SK-N-SH (cell line): ENCODE measurements around the gene SIGLEC9.

Experiments
- EP300 ChIP-seq, 2 experiments: IDR thresholded peaks; 2 replicates each; pipeline versions ENCODE4 v1.4.0 to v1.6.1; 2012; ENCODE audit warnings: borderline replicate concordance in 1 of 2, low read depth in 1 of 2, low read length in 1 of 2
- EZH2phosphoT487 ChIP-seq: fragments of 200-600 bp; sonication (generic); IDR thresholded peaks from 2 replicates; pipeline ENCODE4 v1.6.1; 2017; ENCODE audit warnings: low read depth, mixed run types, mild to moderate bottlenecking, antibody characterized with exemption, moderate library complexity, borderline replicate concordance
- GABPA ChIP-seq: IDR thresholded peaks from 2 replicates; pipeline ENCODE4 v1.4.0; 2012; ENCODE audit warnings: low read depth, mild to moderate bottlenecking
- GATA2 ChIP-seq: sonication (generic); formaldehyde crosslinking; IDR thresholded peaks from 2 replicates; pipeline ENCODE4 v1.5.0; 2020; ENCODE audit warnings: mild to moderate bottlenecking, missing genetic modification reagents
- POLR2AphosphoS5 ChIP-seq: IDR thresholded peaks from 2 replicates; pipeline ENCODE4 v1.6.1; 2012; ENCODE audit warnings: low read depth, low read length
- RCOR1 ChIP-seq: fragments of 150-350 bp; IDR thresholded peaks from 2 replicates; pipeline ENCODE4 v1.6.1; 2017; ENCODE audit warnings: antibody characterized with exemption, low read length
- SIN3A ChIP-seq: IDR thresholded peaks from 2 replicates; pipeline ENCODE4 v1.6.1; 2012; ENCODE audit warnings: low read depth, mild to moderate bottlenecking, low read length, moderate library complexity, borderline replicate concordance
- TAF1 ChIP-seq: IDR thresholded peaks from 2 replicates; pipeline ENCODE4 v1.6.1; 2012; ENCODE audit warnings: low read depth, mild to moderate bottlenecking, low read length, moderate library complexity, borderline replicate concordance
- YY1 ChIP-seq: IDR thresholded peaks from 2 replicates; pipeline ENCODE4 v1.4.0; 2012; ENCODE audit warnings: low read depth, mild to moderate bottlenecking
- TF ChIP-seq, protein P1 (sequence below): fragments of 200-600 bp; sonication (generic); IDR thresholded peaks from 2 replicates; pipeline ENCODE4 v1.6.1; 2017; ENCODE audit warnings: antibody characterized with exemption, mild to moderate bottlenecking, moderate library complexity
- TF ChIP-seq, protein P2 (sequence below): IDR thresholded peaks from 2 replicates; pipeline ENCODE4 v1.4.0; 2012; ENCODE audit warnings: low read depth, borderline replicate concordance

DNA sequence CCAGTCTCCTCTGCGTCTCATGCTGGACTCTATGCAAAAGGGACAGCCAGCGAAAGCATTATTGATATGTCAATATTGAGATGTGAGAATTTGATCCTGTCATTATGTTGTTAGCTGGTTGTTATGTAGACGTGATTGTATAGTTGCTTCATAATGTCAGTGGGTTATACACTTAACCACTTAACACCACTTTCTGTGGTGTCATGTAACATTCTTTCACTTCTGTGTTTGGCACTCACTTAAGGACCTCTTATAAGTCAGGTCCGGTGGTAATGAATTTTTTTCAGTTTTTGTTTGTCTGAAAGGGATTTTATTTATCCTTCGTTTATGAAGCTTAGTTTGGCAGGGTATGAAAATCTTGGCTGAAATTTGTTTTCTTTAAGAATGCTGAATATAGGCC, 10.3 kb downstream of the SIGLEC9 start:
- TF ChIP-seq SIN3A (no peak), GATA2 (CRISPR knock-in tag) (no peak), EP300 (IDR thresholded peaks at IDR 0.05; ENCODE audit: borderline replicate concordance in 1 of 2, low read depth in 1 of 2, low read length in 1 of 2) (no peak), TAF1 (no peak), EZH2phosphoT487 (no peak), GABPA (no peak), RCOR1 (no peak), YY1 (no peak), POLR2AphosphoS5 (no peak)
- TF ChIP-seq, protein P1, sequence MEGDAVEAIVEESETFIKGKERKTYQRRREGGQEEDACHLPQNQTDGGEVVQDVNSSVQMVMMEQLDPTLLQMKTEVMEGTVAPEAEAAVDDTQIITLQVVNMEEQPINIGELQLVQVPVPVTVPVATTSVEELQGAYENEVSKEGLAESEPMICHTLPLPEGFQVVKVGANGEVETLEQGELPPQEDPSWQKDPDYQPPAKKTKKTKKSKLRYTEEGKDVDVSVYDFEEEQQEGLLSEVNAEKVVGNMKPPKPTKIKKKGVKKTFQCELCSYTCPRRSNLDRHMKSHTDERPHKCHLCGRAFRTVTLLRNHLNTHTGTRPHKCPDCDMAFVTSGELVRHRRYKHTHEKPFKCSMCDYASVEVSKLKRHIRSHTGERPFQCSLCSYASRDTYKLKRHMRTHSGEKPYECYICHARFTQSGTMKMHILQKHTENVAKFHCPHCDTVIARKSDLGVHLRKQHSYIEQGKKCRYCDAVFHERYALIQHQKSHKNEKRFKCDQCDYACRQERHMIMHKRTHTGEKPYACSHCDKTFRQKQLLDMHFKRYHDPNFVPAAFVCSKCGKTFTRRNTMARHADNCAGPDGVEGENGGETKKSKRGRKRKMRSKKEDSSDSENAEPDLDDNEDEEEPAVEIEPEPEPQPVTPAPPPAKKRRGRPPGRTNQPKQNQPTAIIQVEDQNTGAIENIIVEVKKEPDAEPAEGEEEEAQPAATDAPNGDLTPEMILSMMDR = no peak
- TF ChIP-seq, protein P2, sequence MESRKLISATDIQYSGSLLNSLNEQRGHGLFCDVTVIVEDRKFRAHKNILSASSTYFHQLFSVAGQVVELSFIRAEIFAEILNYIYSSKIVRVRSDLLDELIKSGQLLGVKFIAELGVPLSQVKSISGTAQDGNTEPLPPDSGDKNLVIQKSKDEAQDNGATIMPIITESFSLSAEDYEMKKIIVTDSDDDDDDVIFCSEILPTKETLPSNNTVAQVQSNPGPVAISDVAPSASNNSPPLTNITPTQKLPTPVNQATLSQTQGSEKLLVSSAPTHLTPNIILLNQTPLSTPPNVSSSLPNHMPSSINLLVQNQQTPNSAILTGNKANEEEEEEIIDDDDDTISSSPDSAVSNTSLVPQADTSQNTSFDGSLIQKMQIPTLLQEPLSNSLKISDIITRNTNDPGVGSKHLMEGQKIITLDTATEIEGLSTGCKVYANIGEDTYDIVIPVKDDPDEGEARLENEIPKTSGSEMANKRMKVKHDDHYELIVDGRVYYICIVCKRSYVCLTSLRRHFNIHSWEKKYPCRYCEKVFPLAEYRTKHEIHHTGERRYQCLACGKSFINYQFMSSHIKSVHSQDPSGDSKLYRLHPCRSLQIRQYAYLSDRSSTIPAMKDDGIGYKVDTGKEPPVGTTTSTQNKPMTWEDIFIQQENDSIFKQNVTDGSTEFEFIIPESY = no peak
